Psoas muscle (tissue), 8 donors: ENCODE data around the gene ADCYAP1R1. TPM values are rescaled to one million over a fixed set of nuclear protein-coding genes. Genes with fewer than 3 reads are reported as not detected.

ENCODE experiments used
- ATAC-seq, 4 donors: fragments of 200-7000 bp; cut with Tn5 transposase; one replicate each; pipeline ENCODE4 v1.9.1; 2020; ENCODE audit warnings: moderate library complexity in 3 of 4, mild to moderate bottlenecking in 2 of 4
- DNase-seq, 2 donors: peaks; one replicate each; pipeline ENCODE4 v3.0.0-alpha.2; 2020
- H3K27ac ChIP-seq: fragments of 200-600 bp; one replicate; pipeline ENCODE4 v1.8.0; 2022
- H3K27me3 ChIP-seq, 3 donors: fragments of 200-600 bp in 1 of 3; one replicate each; pipeline versions ENCODE4 v1.6.1 to v1.8.0; 2013 to 2022; ENCODE audit warnings: low read length in 2 of 3, mild to moderate bottlenecking in 2 of 3, moderate library complexity in 1 of 3; ENCODE audit not compliant: insufficient read depth in 3 of 3
- H3K36me3 ChIP-seq, 2 donors: fragments of 200-600 bp in 1 of 2; one replicate each; pipeline versions ENCODE4 v1.6.1 to v1.8.0; 2013 to 2022; ENCODE audit warnings: low read depth in 1 of 2, mild to moderate bottlenecking in 1 of 2, moderate library complexity in 1 of 2; ENCODE audit not compliant: insufficient read depth in 1 of 2
- H3K4me1 ChIP-seq: fragments of 200-600 bp; one replicate; pipeline ENCODE4 v1.8.0; 2022
- H3K4me3 ChIP-seq: fragments of 200-600 bp; one replicate; pipeline ENCODE4 v1.8.0; 2022; ENCODE audit warnings: mild to moderate bottlenecking
- H3K9me3 ChIP-seq: fragments of 200-600 bp; one replicate; pipeline ENCODE4 v1.8.0; 2022
- CTCF ChIP-seq: fragments of 200-600 bp; IDR thresholded peaks from one replicate; pipeline ENCODE4 v1.8.0; 2022; ENCODE audit warnings: antibody characterized with exemption
- WGBS, 3 donors: extraction: QIAGEN DNeasy Blood & Tissue Kit; methylation state at CpG; one replicate each; pipeline versions ENCODE4 v1.1.6 to v1.1.7; 2013; 5-methylcytosine and 5-hydroxymethylcytosine counted together
- intact Hi-C, 2 donors: fragments of 100-400 bp; cut with DNase I; formaldehyde crosslinking; loops; one replicate each; pipeline versions ENCODE4 v1.11.0 to v1.14.2; 2022
- polyA plus RNA-seq, 3 donors: library from polyadenylated mRNA; stranded (reverse); fragments of 200-250 nt; gene quantifications; one replicate each; pipeline ENCODE4 v1.2.3, GENCODE V29; 2013
- total RNA-seq, 4 donors: library from RNA; stranded (reverse); fragmentation: NEBNext Ultra II Directional in 2 of 4; extraction: Animal tissue kit (Norgen Biotek cat#: 25700) in 2 of 4; gene quantifications; one replicate each; pipeline versions ENCODE4 v1.2.1 to v1.2.4, GENCODE V29; 2021 to 2023
- donor health status: healthy with polysubstance abuse.
- donor health status: DM: no; HTN: no; CAD: no; lungs with moderate emphysema.
- donor health status: Bipolar disorder and iron deficiency.
- donor health status: healthy.
- donor health status: DM: yes; HTN: yes; CAD: no.
- donor health status: DM: no; HTN: no; CAD: no.
- donor health status: DM: no; HTN: no; CAD: no.
- donor health status: DM: yes; HTN: yes; CAD: no.

Gene ADCYAP1R1
- total and polyA plus RNA-seq, 7 donors = 0.40 to 6.6 (median 1.2) TPM

- DNase-seq (no peak), ATAC-seq (no peak)
- Histone ChIP-seq H3K9me3 (no peaks in the 10 kb centered on the region), H3K4me3 (no peak overlapping the region), H3K36me3 (no peaks in the 10 kb centered on the region), H3K27ac (no peak overlapping the region), H3K27me3 (no peaks in the 10 kb centered on the region), H3K4me1 (no peaks in the 10 kb centered on the region)
- TF ChIP-seq CTCF = no peak
- intact Hi-C loops = no loop called here
- WGBS, 3 donors = 89 to 96% (median 91%) methylated on average over 3 of the region's 3 CpGs
These were observed 57.6 kb downstream of the ADCYAP1R1 start for GRCh38 chr7:31109751-31110150.

DNA sequence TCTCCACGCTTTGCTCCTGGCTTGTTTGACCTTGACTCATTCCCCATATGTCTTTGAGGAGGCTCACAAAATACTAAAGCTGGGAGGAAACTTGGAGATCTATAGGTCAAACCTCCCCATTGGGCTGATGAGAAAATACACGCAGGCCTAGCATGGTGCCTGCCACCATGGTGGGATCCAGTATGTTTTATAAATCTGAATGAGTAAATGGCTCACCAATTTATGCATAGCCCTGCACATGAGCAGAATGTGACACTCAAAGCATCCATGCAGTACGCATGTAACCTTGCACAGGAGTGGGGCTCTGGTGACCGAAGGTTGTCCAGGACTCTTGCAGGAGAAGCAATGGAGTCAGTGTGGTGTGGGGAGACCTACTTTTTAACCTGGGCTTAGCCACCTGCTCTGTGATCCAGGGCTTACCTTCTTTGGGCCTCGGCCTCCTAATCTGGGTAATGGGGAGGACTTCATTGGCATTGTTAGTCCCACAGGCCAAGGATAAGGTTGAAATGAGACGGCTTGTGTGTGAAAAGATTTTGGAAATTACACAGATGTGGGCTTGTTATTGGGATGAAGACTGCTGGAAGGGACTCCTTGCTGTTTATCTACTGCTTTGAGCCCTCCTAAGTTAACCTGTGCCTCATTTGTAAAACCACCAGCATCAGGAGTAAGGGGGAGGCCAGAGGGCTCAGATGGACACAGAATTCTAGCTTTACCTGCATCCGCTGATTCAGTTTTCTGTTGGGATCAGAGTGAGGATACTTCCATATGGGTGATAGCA is 58.4 kb downstream of the ADCYAP1R1 start:
- H3K27me3 ChIP-seq = no peaks in the 10 kb centered on the region
- 93 to 94% (median 93%) methylated on average over 7 of the region's 7 CpGs for WGBS, 3 donors
- no peak for TF ChIP-seq CTCF
- no peaks in the 10 kb centered on the region for H3K4me1 ChIP-seq
- no peaks in the 10 kb centered on the region for H3K36me3 ChIP-seq
- no peaks in the 10 kb centered on the region for H3K9me3 ChIP-seq
- no peak overlapping the region for H3K27ac ChIP-seq
- no peak overlapping the region for H3K4me3 ChIP-seq
- no peak for ATAC-seq
- intact Hi-C loops = no loop called here
- no peak for DNase-seq

DNA sequence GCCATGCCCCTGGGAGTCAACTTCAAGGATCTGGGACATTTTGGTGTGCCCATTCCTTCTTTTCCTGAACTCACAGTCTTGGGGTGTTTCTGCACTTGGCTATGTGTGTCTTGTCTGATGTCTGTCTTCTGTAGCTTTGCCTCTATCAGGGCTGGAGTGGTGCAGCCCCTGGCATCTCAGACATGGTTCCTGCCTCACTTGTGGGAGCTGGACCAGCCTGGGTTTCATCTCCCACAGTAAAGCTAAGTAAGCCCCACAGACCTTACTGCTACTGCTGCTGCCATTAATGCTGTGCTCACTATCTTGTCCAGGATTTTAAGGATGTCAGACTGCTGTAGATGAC is 59.0 kb downstream of the ADCYAP1R1 start:
- TF ChIP-seq CTCF = no peak
- H3K9me3 ChIP-seq = no peaks in the 10 kb centered on the region
- ATAC-seq = no peak
- H3K4me3 ChIP-seq = no peak overlapping the region
- no peaks in the 10 kb centered on the region for H3K27me3 ChIP-seq
- no peak for DNase-seq
- no peaks in the 10 kb centered on the region for H3K36me3 ChIP-seq
- H3K4me1 ChIP-seq = no peaks in the 10 kb centered on the region
- intact Hi-C loops = no loop called here
- no peak overlapping the region for H3K27ac ChIP-seq

GRCh38 chr7:31113660-31114059 is 61.6 kb downstream of the ADCYAP1R1 start:
- TF ChIP-seq CTCF = no peak
- intact Hi-C loops = no loop called here
- no peak for ATAC-seq
- no peak for DNase-seq
- 32 to 39% (median 36%) methylated on average over 1 of the region's 1 CpG for WGBS, 3 donors
- Histone ChIP-seq H3K4me1 (no peaks in the 10 kb centered on the region), H3K27me3 (no peaks in the 10 kb centered on the region), H3K36me3 (no peaks in the 10 kb centered on the region), H3K9me3 (no peaks in the 10 kb centered on the region), H3K27ac (no peak overlapping the region), H3K4me3 (no peak overlapping the region)
